NCI-H2196 treated with DMSO at 0.1 percent for 48 hours (cell line): ENCODE data around the gene NDUFS6.
"Not testable (repeated sequence)": the region's sequence is repeated elsewhere in the genome, so short reads cannot be mapped to it uniquely, and the experiment has no call there.

ENCODE experiments used
- DNase-seq: peaks from one replicate; lab custom pipeline; 2025; ENCODE audit not compliant: unreplicated experiment; lab: John Stamatoyannopoulos, UW

Gene NDUFS6

GRCh38 chr5:1781726-1782384 lies 19.4 kb upstream of the NDUFS6 start:
- no peak for DNase-seq

DNA sequence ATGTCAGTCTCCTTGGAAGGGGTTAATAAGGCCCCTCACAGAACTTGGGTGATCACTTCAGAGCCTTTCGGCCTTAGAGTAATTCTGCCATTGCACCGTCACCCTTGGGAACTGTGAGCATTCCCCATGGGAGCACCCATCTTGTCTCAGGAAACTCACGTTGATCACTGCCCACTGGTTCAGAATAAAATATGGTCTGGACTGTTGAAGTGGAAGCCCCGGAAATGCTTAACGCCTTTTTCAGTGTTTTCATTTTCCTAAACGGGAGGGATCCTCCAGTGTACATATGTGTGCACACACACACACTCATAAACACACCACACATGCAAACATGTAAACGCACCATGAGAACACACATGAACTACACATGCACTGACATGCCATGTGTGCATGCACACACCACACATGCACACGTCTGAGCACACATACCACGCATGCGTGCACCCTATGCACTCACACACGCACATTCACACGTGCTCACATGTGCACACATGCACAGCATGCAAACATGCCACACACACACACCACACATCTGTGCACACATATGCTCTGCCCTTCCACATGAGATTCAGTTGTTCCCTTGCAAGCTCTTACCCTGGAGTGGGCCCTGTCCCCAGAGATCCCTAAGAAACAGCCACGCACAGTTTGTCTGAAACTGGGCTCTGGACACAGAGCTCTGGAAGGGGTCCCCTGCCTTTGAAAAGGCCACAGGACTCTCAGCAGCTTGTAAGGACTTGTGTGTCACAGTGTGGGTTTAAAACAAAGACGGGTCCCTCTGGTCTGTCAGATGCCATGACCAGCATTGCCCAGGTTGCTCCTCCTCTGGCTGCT lies 18.6 kb upstream of the NDUFS6 start:
- DNase-seq: no peak

GRCh38 chr5:1783216-1783554 lies 18.0 kb upstream of the NDUFS6 start:
- no peak for DNase-seq

DNA sequence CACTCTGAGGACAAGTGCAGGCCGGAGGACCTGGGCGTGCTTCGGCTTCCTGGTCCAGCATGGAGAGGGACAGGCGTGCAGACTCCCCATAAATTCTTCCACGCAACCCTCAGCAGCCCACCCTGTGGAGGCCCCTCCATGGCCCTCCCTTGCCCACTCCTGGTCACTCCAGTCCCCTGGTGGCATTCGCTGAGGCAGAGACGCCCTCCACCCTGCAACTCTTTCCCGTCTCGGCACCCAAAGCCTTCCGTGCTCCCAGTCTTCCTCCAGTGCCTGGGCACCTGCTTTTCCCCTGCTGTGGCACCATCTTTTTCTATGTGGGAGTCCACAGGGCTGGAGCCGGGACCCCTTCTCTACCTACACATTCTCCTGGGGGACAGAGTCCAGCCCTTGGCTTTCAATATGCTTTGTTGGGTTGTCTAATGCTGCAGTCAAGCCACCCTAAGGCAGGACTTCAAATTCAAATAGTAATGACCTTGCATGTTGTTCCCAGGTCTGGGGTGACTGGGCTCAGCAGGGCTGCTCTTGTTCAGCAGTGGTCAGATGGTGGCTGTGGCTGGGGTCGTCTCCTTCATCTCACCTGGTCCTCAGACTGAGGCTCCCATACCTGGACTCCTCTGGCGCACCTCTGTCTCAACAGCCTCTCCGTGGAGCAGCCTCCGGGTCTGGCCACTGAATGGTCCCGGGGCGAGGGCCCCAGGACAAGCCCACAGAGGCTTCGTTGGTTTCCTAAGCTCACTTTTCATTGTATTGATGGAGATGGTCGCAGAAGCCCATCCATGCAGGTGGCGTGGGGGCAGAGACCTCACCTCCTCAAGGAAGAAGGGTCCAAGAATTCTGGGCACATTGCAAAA lies 16.8 kb upstream of the NDUFS6 start:
- no peak for DNase-seq

DNA sequence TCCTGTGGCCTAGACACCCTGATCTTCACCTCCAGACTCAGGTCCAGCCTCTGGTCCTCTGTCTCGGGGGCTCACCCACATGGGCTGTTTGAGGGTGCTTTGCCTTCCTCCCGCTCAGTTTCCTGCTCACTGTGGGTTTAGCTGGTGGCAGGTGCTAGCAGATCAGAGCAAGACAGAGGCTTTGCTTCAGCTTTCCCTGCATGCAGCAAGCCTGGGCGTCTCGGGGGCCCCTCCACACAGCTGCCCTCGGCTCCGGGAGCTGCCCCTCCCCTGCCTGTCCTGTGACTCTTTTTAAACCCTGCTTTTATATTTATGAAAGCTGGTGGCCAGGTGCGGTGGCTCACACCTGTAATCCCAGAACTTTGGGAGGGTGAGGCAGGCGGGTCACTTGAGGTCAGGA lies 16.1 kb upstream of the NDUFS6 start:
- DNase-seq: no peak

DNA sequence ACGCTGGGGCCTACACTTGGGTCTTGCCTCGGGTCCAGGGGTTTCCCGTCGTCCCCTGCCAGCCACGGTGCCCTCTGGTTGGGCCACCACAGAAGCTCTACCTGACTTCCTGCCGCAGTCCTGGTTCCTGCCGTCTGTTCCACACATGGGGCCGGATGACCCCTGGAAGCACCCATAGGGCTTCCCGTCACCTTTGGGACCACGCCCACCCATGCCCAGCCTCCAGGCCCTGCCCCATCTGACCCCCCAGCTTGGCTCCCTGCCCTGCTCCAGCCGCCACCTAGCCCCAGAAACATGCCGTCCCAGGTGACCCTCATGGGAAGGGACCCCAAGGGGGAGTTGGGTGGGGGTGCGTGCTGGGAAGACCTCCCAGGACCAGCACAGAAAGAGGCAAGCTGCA lies 15.2 kb upstream of the NDUFS6 start:
- DNase-seq: no peak

DNA sequence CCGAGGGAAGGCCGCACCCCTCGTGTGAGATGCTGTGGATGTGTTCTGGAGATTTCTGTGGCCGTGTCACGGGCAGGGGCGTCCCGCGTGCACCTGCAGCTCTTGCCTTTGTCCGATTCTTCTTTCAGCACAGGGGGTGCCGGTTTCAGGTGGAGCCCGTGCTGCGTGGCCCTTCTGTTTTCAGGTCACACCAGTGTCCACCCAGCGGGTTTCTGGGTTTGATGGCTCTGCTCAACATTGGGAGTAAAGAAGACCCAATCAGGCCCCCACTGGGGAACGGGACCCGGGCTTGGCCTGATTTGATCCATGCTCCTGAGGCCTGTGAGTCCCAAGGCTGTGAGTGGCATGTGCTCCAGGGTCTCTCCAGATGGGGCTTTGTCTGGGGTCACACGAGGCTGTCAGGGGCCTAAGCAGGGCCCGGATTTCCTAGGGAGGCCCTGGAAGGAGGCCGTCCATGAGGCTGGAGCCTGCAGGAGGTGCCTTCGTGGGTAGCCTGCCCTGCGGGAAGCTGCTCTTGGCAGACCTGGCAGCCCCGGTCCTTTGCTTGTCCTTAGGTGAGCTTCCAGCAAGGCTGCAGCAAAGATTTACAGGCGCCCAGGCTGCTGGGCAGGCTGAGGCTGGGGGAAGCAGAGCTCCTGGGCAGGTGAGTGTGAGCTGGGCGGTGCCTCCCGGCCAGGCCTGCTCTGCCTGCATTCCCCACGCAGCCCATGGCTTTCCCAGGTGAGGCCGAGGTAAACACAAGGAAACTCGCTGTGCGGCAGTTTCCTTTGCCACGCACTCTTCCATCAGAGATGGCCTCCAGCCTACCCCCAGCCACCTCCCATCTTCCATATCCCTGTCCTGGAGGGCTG lies 14.4 kb upstream of the NDUFS6 start:
- no peak for DNase-seq

DNA sequence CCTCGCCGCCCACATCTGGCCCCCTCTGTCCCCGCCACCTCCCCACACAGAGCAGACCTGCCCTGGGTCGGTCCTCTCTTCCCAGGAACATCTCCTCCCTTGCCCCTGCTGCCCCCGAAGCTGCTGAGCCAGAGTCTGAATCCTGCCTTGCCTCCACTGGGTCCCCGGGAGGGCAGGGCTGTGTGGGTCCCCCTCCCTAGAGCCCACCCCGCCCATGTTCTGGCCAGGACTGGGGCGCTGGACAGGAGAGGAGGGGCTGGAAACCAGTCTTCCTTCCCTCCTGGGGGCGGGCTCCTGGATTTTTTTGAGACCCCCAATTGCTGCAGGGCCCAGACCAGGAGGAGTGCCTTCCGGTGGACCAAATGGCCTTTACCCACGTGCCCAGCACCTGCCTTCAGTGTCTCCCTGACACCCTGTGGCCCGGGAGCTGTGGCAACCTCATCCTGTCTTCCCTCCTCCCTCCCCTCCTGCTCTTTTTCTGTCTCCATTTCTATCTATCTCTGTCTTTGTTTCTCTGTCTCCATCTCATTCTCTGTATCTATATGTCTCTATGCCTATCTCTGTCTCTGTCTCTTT lies 13.6 kb upstream of the NDUFS6 start:
- no peak for DNase-seq

DNA sequence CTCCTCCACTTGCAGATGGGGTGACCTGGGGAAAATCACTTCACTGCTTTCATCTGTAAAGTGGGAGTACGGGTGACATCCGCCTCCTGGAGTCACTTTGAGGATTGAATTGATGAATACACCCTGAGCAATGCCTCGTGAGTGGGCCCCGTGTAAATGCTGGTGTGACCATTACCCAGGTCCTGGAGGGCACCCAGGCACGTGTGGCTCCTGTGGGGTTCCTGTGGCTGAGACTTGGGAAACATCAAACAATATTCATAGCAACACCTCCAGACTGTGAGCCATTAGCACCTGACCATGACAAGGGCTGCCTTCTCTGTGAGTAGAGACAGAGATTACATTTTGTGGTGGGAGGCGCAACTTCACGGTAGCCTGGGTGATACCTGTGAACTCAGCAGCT lies 13.0 kb upstream of the NDUFS6 start:
- DNase-seq: no peak

DNA sequence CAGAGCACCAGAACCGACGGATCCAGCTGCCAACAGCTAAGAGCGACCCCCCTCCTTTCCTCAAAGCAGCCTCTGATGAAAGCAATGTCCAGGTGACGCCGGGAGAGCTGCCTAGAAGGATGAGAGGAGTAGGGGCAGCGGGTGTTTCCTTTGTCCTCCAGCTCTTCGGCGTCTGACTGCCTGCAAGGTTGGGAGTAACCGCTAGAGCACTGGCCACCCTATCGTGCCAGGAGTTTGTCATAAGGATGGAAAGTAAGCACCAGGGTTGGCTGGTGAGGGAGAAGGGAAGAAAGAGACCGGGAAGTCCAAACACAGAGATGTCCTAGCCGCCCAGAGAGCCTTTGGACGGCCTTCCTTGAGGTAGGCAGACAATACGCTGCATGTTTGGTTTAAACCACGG lies 12.4 kb upstream of the NDUFS6 start:
- no peak for DNase-seq

DNA sequence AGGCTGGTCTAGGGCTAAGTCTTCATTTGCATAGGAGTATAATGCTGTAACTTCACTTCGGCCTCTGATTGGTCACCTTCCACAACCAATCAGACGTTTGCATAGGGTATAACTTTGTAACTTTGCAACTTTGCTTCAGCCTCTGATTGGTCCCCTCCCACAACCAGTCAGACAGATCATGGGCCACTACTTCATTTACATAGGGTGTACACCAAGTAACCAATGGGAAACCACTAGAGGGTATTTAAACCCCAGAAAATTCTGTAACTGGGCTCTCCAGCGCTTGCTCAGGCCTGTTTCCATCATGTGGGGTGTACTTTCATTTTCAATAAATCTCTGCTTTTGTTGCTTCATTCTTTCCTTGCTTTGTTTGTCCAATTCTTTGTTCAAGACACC lies 11.8 kb upstream of the NDUFS6 start:
- DNase-seq: not testable (repeated sequence)

DNA sequence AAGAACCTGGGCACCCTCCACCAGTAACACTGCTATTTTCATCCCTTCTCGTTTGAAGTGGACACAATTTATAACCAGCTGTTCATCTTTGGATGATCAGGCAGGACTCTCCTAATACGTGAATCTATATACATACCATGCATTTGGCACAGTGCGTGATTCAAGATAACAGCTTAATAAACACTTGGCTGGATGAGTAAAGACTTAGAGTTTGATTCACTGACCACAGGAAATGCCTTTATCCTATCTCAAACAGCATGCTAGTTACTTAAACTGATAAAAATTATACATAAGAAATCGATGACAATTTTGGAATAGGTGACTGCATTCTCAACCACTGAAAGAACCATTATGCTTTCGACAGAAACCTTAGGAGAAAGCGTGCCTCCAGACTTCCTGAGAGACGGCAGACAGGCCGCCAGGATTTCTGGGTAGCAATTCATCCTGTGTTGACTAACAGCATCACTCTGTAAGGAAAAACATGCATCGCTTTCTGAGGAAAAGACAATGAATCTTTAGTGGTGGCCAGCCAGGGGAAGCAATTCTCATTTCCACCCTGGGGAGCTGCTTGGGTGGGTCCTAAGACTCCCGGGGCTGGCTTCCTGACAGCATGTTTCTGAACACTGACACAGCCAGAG lies 11.3 kb upstream of the NDUFS6 start:
- no peak for DNase-seq

DNA sequence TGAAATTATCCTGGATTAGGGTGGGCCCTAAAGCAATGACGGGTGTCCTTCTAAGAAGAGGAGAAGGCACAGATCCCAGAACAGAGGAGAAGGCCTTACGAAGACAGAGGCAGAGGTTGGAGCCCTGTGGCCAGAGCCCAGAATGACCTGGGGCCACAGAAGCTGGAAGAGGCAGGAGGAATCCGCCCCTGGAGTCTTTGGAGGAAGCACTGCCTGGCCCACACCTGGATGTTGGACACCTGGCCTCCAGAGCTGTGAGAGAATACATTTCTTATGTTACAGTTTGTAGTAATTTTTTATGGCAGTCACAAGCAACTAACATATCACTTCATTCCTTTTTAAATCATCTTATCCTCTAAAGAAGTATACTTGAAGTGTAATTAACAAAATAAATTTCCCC lies 10.0 kb upstream of the NDUFS6 start:
- DNase-seq: no peak

DNA sequence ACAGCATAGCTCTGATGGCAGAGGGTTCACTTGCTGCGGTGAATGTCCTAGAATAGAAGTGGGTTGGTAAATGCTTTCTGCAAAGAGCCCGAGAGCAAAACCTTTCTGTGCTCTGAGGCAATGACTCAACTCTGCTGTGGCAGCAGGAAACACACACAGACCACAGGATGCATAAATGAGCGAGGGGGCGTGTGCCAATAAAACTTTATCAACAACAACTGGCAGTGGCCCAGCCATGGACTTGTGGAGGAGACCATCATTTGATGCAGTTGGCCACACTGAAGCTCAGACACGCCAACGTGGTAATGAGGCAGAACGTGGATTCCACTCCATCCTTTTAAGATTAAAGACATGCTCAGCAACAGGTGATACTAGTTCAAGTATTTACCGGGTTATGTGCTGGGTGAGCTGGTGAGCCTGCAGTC lies 8.4 kb upstream of the NDUFS6 start:
- DNase-seq: no peak

DNA sequence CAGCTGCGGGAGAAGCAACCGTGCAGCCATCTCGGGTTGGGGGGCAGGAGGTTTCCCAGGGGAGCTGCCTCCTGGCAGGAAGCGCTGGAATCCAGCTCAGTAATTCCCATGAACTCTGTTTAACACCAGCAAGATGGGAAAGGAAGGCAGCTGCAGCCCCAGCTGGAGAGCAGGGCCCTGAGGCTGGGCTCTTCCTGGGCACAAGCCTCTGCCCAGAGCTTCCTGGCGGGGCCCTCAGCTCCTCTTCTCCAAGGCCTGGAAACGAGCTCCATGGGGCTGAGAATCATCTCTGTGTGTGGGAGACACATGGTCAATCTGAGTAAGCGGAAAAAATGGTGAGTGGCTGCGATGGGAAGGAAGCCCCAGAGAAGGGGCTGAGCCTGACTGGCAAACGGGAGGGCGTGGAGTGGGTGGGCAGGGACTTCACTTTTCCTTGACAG lies 7.9 kb upstream of the NDUFS6 start:
- no peak for DNase-seq

DNA sequence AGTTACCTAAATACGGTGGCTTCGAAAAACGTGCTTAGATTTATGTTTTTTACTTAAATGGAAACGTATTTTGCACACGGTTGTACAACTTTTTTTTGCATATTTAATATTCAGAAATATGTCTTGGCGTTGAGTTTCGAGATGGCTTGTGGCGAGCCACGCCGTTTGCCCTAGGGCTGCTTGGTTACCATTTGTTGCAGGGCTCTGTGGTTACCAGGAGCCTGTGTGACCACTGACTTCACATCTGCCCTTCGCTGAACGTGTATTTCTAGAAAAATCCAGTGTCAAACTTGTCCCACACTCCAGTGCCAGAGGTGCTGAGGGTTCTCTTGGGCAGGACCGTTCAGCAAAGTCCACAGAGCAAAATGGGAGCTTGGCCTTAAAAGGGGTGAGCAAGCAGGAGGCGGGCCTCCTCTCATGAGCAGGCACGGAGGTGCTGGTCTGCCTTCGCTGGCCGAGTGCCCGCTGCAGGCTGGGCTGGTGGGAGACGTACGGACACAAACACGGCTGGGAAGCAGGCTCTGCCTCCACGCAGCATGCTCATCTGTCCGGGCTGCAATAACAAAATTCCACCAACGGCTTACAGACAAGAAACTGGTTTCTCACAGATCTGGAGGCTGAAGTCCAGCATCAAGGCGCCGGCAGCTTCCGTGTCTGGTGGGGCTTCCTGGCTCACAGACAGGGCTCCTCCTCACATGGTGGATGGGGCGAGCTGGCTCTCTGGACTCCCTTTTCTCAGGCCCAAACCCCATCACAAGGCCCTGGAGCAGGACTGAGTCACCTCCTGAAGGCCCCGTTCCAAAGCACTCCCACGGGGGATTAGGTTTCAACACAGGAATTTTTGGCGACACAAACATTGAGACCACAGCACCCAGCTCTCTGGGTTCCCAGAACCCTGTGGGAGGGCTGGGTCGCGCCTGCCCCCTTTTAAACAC lies 7.0 kb upstream of the NDUFS6 start:
- no peak for DNase-seq

DNA sequence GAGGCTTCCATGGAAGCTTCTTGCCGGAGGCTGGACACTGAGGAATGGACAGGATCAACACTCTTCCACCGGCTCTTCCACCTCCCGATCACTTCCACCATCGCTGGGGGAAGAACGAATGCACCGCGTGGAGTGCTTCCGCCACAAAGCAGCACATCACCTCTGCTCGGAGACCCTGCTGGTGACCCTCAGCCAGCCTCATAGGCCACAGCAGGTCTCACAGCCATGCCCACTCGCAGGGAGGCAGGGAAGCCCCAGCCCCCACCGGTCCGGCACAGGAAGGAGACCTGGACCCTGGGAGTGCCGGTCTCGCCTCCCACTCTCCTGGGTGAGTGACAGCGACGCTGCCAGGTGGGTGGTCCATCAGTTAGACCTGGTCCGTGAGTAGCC lies 6.3 kb upstream of the NDUFS6 start:
- no peak for DNase-seq

DNA sequence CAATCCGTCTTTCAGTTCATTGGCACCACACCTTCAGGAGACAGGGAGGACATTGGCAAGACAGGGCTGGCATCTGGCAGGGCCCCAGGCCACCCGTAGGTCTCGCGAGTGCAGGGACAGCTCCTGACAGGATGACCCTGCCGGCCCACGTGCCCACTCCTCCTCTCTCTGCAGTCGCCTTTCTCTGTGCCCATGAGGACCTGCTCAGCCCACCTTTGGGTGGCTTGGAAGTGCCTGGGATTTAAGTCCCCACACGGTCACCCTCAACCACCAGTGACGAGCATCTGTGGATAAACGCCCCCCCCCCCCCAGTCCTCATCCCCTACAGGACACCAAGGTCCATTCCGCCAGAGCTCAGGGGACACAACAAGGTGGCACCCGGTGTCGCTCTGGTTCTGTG lies 5.7 kb upstream of the NDUFS6 start:
- DNase-seq: no peak

DNA sequence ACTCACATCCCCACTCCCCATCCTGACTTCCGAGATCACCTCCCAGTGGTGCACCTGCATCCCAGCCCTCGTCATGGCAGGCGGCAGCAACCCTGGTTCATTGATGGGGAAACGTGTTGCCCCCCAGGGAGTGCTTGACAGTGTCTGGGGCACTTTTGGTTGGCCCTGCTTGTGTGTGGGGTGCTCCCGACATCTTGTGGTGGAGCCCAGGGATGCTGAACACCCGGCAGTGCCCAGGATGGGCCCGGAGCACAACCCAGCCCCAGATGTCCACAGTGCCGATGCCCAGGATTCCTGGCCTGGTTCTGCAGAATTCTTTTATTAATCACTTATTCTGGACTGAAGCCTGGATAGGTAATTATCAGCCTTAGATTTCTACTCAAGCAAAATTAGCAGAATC lies 5.3 kb upstream of the NDUFS6 start:
- DNase-seq: no peak
